ENCODE results near the gene RXRA.

Gene RXRA

DNA sequence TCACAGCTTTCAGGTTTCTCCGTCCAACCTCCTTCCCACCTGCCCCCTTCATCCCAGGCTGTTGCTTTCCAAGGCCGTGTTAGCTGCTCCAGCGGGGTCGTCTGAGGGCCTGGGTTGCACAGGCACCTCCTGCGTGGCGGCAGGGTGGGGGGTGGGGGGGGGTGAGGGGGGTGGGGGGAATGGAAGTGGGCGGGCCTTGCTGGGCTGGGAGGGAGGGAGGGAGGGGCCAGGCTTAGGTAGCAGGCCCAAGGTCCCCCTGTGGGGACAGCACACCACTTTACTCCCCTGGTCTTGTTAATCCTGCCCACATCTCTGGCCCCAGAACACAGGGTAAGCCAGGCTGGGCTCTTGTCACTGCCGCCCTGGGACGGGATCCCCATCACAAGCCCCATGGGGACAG is 99.1 kb downstream of the RXRA start:
- no peak for DNase-seq (ENCODE audit: insufficient read length, low spot score)

DNA sequence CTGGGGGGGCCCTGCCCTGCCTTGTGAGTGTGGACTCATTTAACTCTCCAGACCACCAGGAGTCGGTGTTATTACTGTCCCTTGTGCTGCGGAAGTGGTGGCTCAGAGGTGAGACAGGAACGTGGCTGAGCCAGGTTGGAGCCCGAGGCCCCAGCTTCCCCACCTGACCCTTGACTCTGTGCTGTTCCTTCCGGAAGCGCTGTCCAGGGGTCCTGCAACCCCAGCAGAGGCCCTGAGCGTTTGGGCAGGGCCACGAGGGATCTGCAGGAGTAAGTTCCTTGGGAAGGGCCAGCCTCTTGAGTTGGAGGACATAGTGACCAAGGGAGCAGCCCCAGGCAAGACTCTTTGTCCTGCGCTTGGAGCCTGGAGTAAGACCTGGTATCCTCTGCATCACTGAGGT is 99.6 kb downstream of the RXRA start:
- TF ChIP-seq POLR2AphosphoS5 (IDR thresholded peaks at IDR 0.05; ENCODE audit: low read depth, low read length) = no peak
- no peak for TF ChIP-seq TAF1 (IDR thresholded peaks at IDR 0.05; ENCODE audit: low read depth, low read length)
- TF ChIP-seq PAX5 (IDR thresholded peaks at IDR 0.05; ENCODE audit: insufficient read depth, low read length, severe bottlenecking) = no peak
- TF ChIP-seq POLR2A (IDR thresholded peaks at IDR 0.05; ENCODE audit: low read depth, low read length) = no peak
- no peak for TF ChIP-seq SPI1 (IDR thresholded peaks at IDR 0.05; ENCODE audit: low read depth, low read length)
- no peak for TF ChIP-seq POU2F2 (IDR thresholded peaks at IDR 0.05; ENCODE audit: low read depth, low read length)
- DNase-seq (ENCODE audit: insufficient read length, low spot score) (no peak), FAIRE-seq (no peak)

More for the DNA sequence above, 99.1 kb downstream of the RXRA start:
- FAIRE-seq = no peak
- TF ChIP-seq SPI1 (IDR thresholded peaks at IDR 0.05; ENCODE audit: low read depth, low read length) (no peak), POLR2A (IDR thresholded peaks at IDR 0.05; ENCODE audit: low read depth, low read length) (no peak), TAF1 (IDR thresholded peaks at IDR 0.05; ENCODE audit: low read depth, low read length) (no peak), POLR2AphosphoS5 (IDR thresholded peaks at IDR 0.05; ENCODE audit: low read depth, low read length) (no peak), POU2F2 (IDR thresholded peaks at IDR 0.05; ENCODE audit: low read depth, low read length) (no peak), PAX5 (IDR thresholded peaks at IDR 0.05; ENCODE audit: insufficient read depth, low read length, severe bottlenecking) (no peak)

GRCh38 chr9:134426436-134426835 is 100.2 kb downstream of the RXRA start:
- TF ChIP-seq PAX5 (IDR thresholded peaks at IDR 0.05; ENCODE audit: insufficient read depth, low read length, severe bottlenecking) = no peak
- TF ChIP-seq POLR2A (IDR thresholded peaks at IDR 0.05; ENCODE audit: low read depth, low read length) = no peak
- TF ChIP-seq POU2F2 (IDR thresholded peaks at IDR 0.05; ENCODE audit: low read depth, low read length) = no peak

DNA sequence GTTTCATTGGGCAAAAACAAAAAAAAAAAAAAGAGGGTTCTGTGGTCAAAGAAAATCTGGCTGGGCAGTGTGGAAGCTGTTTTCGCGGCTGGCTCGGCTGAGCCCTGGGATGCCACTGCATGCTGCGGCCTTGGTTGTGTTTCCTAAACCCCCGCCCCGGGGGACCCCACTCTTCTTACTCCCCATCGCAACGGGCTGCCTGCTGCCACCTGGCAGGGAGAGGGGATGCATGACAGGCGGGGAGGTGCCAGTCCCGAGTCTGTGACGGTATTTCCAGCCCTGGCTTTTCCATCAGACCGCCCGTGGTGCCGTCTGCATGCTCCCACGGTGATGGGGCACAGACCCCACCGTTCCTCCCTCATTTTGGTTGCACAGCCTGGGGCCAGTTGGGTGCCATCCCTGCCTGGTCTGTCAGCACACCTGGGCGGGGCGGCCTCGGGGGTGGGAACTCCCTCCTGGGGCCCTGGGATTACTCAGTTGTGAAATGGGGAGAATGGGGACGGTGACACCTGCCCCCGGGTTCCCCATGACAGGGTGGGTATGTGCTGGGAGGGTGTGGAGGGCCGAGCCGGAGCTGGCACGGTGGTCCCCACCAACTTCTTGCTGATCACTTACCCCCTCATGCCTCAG is 101.0 kb downstream of the RXRA start:
- TF ChIP-seq POLR2AphosphoS5 (IDR thresholded peaks at IDR 0.05; ENCODE audit: low read depth, low read length) (no peak), POU2F2 (IDR thresholded peaks at IDR 0.05; ENCODE audit: low read depth, low read length) (no peak), TAF1 (IDR thresholded peaks at IDR 0.05; ENCODE audit: low read depth, low read length) (no peak), PAX5 (IDR thresholded peaks at IDR 0.05; ENCODE audit: insufficient read depth, low read length, severe bottlenecking) (no peak), SPI1 (IDR thresholded peaks at IDR 0.05; ENCODE audit: low read depth, low read length) (no peak), POLR2A (IDR thresholded peaks at IDR 0.05; ENCODE audit: low read depth, low read length) (no peak)
- FAIRE-seq (no peak), DNase-seq (ENCODE audit: insufficient read length, low spot score) (no peak)

More at GRCh38 chr9:134426436-134426835, 100.2 kb downstream of the RXRA start:
- FAIRE-seq (no peak), DNase-seq (ENCODE audit: insufficient read length, low spot score) (no peak)

DNA sequence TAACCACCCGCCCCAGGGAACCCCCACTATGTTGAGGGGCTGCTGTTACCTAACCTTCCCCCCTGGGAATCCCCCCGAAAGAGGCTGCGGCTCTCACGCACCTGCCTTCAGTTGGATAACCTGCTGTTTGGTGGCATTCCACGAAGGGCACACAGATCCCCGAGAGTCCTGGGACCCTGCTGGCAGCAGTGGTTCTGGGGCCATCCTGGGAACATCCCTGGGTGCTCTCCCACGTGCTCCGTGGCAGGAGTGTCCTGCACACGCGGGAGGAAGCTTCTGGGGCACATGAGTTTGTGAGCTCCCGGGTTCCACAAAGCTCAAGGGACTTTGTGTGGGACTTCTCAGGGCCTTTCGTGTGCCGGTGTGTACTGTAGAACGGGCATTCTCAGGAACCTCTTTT is 102.3 kb downstream of the RXRA start:
- no peak for FAIRE-seq
- no peak for DNase-seq (ENCODE audit: insufficient read length, low spot score)
- TF ChIP-seq POLR2AphosphoS5 (IDR thresholded peaks at IDR 0.05; ENCODE audit: low read depth, low read length) (no peak), SPI1 (IDR thresholded peaks at IDR 0.05; ENCODE audit: low read depth, low read length) (no peak)

GRCh38 chr9:134429007-134429406 is 102.8 kb downstream of the RXRA start:
- FAIRE-seq (no peak), DNase-seq (ENCODE audit: insufficient read length, low spot score) (no peak)
- TF ChIP-seq POU2F2 (IDR thresholded peaks at IDR 0.05; ENCODE audit: low read depth, low read length) = no peak
- TF ChIP-seq SPI1 (IDR thresholded peaks at IDR 0.05; ENCODE audit: low read depth, low read length) = no peak

- FAIRE-seq (no peak), DNase-seq (ENCODE audit: insufficient read length, low spot score) (no peak)
These were observed 103.2 kb downstream of the RXRA start for GRCh38 chr9:134429481-134429880.

GRCh38 chr9:134431095-134431494 is 104.8 kb downstream of the RXRA start:
- FAIRE-seq (no peak), DNase-seq (ENCODE audit: insufficient read length, low spot score) (no peak)
- TF ChIP-seq PAX5 (IDR thresholded peaks at IDR 0.05; ENCODE audit: insufficient read depth, low read length, severe bottlenecking) = no peak
- no peak for TF ChIP-seq POLR2A (IDR thresholded peaks at IDR 0.05; ENCODE audit: low read depth, low read length)
- no peak for TF ChIP-seq POU2F2 (IDR thresholded peaks at IDR 0.05; ENCODE audit: low read depth, low read length)
- TF ChIP-seq SPI1 (IDR thresholded peaks at IDR 0.05; ENCODE audit: low read depth, low read length) = no peak
- no peak for TF ChIP-seq TAF1 (IDR thresholded peaks at IDR 0.05; ENCODE audit: low read depth, low read length)
- TF ChIP-seq POLR2AphosphoS5 (IDR thresholded peaks at IDR 0.05; ENCODE audit: low read depth, low read length) = no peak

More at GRCh38 chr9:134429481-134429880, 103.2 kb downstream of the RXRA start:
- TF ChIP-seq PAX5 (IDR thresholded peaks at IDR 0.05; ENCODE audit: insufficient read depth, low read length, severe bottlenecking) (no peak), POLR2AphosphoS5 (IDR thresholded peaks at IDR 0.05; ENCODE audit: low read depth, low read length) (no peak), TAF1 (IDR thresholded peaks at IDR 0.05; ENCODE audit: low read depth, low read length) (no peak), POLR2A (IDR thresholded peaks at IDR 0.05; ENCODE audit: low read depth, low read length) (no peak)

- no peak for FAIRE-seq
- DNase-seq (ENCODE audit: insufficient read length, low spot score) = no peak
- TF ChIP-seq SPI1 (IDR thresholded peaks at IDR 0.05; ENCODE audit: low read depth, low read length) = no peak
- TF ChIP-seq TAF1 (IDR thresholded peaks at IDR 0.05; ENCODE audit: low read depth, low read length) = no peak
- no peak for TF ChIP-seq PAX5 (IDR thresholded peaks at IDR 0.05; ENCODE audit: insufficient read depth, low read length, severe bottlenecking)
These were observed 105.4 kb downstream of the RXRA start for GRCh38 chr9:134431626-134432025.

GRCh38 chr9:134432471-134432870 is 106.2 kb downstream of the RXRA start:
- FAIRE-seq = no peak
- DNase-seq (ENCODE audit: insufficient read length, low spot score) = no peak
- TF ChIP-seq SPI1 (IDR thresholded peaks at IDR 0.05; ENCODE audit: low read depth, low read length) (no peak), POU2F2 (IDR thresholded peaks at IDR 0.05; ENCODE audit: low read depth, low read length) (no peak), POLR2A (IDR thresholded peaks at IDR 0.05; ENCODE audit: low read depth, low read length) (no peak), PAX5 (IDR thresholded peaks at IDR 0.05; ENCODE audit: insufficient read depth, low read length, severe bottlenecking) (no peak), TAF1 (IDR thresholded peaks at IDR 0.05; ENCODE audit: low read depth, low read length) (no peak), POLR2AphosphoS5 (IDR thresholded peaks at IDR 0.05; ENCODE audit: low read depth, low read length) (no peak)

Data from GM12891 (cell line).